ENCODE measurements around the gene PSMD10.

- TF ChIP-seq POLR2A (IDR thresholded peaks at IDR 0.05; ENCODE audit: low read length) (no peak), CBX8 (IDR thresholded peaks at IDR 0.05) (no peak), CTCF (IDR thresholded peaks at IDR 0.05) (no peak), TFCP2L1 (CRISPR knock-in tag; IDR thresholded peaks at IDR 0.05) (no peak), RAD21 (conservative IDR thresholded peaks at IDR 0.05 in 1 of 2, IDR thresholded peaks at IDR 0.05 in 1 of 2) (no peak), CHD4 (IDR thresholded peaks at IDR 0.05; ENCODE audit: borderline replicate concordance) (no peak), HOXA7 (CRISPR knock-in tag; IDR thresholded peaks at IDR 0.05) (no peak)
These were observed 665 bp downstream of the PSMD10 start for GRCh38 chrX:108090491-108091263.

Data from A549 (cell line).